Measurements from ENCODE around the gene MRPL36. TPM values are rescaled to one million over a fixed set of nuclear protein-coding genes. Genes with fewer than 3 reads are reported as not detected.

The MRPL36 gene
- total RNA-seq, 1 donor from 2014 or later, result 50.1 TPM

DNA sequence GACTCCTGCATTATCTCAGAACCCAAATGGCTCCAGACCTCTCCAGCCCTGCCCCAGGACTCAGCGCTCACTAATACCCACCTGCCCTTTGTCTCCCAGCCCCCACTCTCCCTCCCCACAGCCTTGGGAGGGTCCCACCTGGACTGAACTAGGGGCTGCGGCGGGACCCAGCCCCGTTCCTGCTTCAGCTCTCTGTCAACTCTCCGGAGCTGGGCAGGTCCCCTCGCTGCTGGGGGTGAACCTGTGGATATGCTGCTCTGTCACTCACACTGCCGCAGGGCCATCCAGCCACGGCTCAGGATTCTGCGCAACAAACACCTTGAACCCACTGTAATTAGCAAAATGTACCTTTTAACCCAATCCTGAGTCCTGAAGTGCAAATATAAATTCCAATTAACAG lies 38.4 kb upstream of the MRPL36 start:
- TF ChIP-seq POLR2AphosphoS5 (IDR thresholded peaks at IDR 0.05; ENCODE audit: insufficient read depth in 1 of 2, low read depth in 1 of 2) (no peak), POLR2A (IDR thresholded peaks at IDR 0.05) (no peak), CTCF (IDR thresholded peaks at IDR 0.05) (no peak)
- intact Hi-C loops (cut with DNase I), result no loop called here
- Histone ChIP-seq H3K36me3 (no peaks in the 10 kb centered on the region), H3K4me1 (no peaks in the 10 kb centered on the region), H3K27me3 (no peaks in the 10 kb centered on the region), H3K9me3 (no peaks in the 10 kb centered on the region), H3K4me3 (no peak overlapping the region), H3K27ac (no peak overlapping the region)
- DNase-seq (ENCODE audit: extremely low spot score in 2 of 2), result no peak

GRCh38 chr5:1836891-1837880 lies 37.5 kb upstream of the MRPL36 start:
- TF ChIP-seq POLR2A (IDR thresholded peaks at IDR 0.05), result no peak
- TF ChIP-seq CTCF (IDR thresholded peaks at IDR 0.05), result no peak
- TF ChIP-seq POLR2AphosphoS5 (IDR thresholded peaks at IDR 0.05; ENCODE audit: insufficient read depth in 1 of 2, low read depth in 1 of 2), result no peak
- no peak overlapping the region for H3K27ac ChIP-seq
- no peaks in the 10 kb centered on the region for H3K36me3 ChIP-seq
- no peak for DNase-seq (ENCODE audit: extremely low spot score in 2 of 2)
- no peaks in the 10 kb centered on the region for H3K27me3 ChIP-seq
- intact Hi-C loops (cut with DNase I), result no loop called here
- H3K4me1 ChIP-seq, result no peaks in the 10 kb centered on the region
- H3K4me3 ChIP-seq, result no peak overlapping the region
- no peaks in the 10 kb centered on the region for H3K9me3 ChIP-seq

- TF ChIP-seq POLR2AphosphoS5 (IDR thresholded peaks at IDR 0.05; ENCODE audit: insufficient read depth in 1 of 2, low read depth in 1 of 2) (no peak), CTCF (IDR thresholded peaks at IDR 0.05) (no peak), POLR2A (IDR thresholded peaks at IDR 0.05) (no peak)
- no peaks in the 10 kb centered on the region for H3K27me3 ChIP-seq
- no peaks in the 10 kb centered on the region for H3K36me3 ChIP-seq
- H3K4me1 ChIP-seq, result no peaks in the 10 kb centered on the region
- no peaks in the 10 kb centered on the region for H3K9me3 ChIP-seq
- intact Hi-C loops (cut with DNase I), result no loop called here
- no peak overlapping the region for H3K4me3 ChIP-seq
- no peak for DNase-seq (ENCODE audit: extremely low spot score in 2 of 2)
- no peak overlapping the region for H3K27ac ChIP-seq
Measured at GRCh38 chr5:1836176-1836890, 36.7 kb upstream of the MRPL36 start.

- Histone ChIP-seq H3K27me3 (no peaks in the 10 kb centered on the region), H3K4me1 (no peaks in the 10 kb centered on the region), H3K36me3 (no peaks in the 10 kb centered on the region), H3K9me3 (no peaks in the 10 kb centered on the region), H3K4me3 (no peak overlapping the region), H3K27ac (no peak overlapping the region)
- no peak for DNase-seq (ENCODE audit: extremely low spot score in 2 of 2)
- TF ChIP-seq POLR2AphosphoS5 (IDR thresholded peaks at IDR 0.05; ENCODE audit: insufficient read depth in 1 of 2, low read depth in 1 of 2), result no peak
- TF ChIP-seq CTCF (IDR thresholded peaks at IDR 0.05), result no peak
- no peak for TF ChIP-seq POLR2A (IDR thresholded peaks at IDR 0.05)
- intact Hi-C loops (cut with DNase I), result no loop called here
Measured at GRCh38 chr5:1835431-1835830, 35.8 kb upstream of the MRPL36 start.
